ENCODE measurements around the gene MAPKBP1. TPM values are rescaled to one million over a fixed set of nuclear protein-coding genes. Genes with fewer than 3 reads are reported as not detected.

Gene MAPKBP1
- total RNA-seq, 1 experiment from 2014 or later, result 13.7 TPM

GRCh38 chr15:41795996-41796856 lies 21.9 kb downstream of the MAPKBP1 start:
- H3K4me3 Mint-ChIP-seq, result no peak overlapping the region

More at GRCh38 chr15:41795996-41796856, 21.9 kb downstream of the MAPKBP1 start:
- H3K79me1 ChIP-seq (ENCODE audit: insufficient read depth, low read depth, low read length, poor library complexity, severe bottlenecking), result no peaks in the 10 kb centered on the region
- H3K23ac ChIP-seq (ENCODE audit: insufficient read length, low read depth, low read length), result no peak overlapping the region
- no peak overlapping the region for H2BK120ac ChIP-seq (ENCODE audit: low read depth, low read length, poor library complexity, severe bottlenecking)
- H4K5ac ChIP-seq (ENCODE audit: insufficient read length, low read depth, low read length), result no peak overlapping the region
- H4K91ac ChIP-seq (ENCODE audit: insufficient read length, low read depth, low read length), result no peak overlapping the region
- H2BK20ac ChIP-seq (ENCODE audit: low read depth, low read length, poor library complexity, severe bottlenecking), result no peak overlapping the region
- H3K27ac ChIP-seq (ENCODE audit: insufficient read length, low read depth, low read length), result no peak overlapping the region
- no peak overlapping the region for H2AFZ ChIP-seq (ENCODE audit: low read length)
- H2BK12ac ChIP-seq (ENCODE audit: insufficient read length, low read depth, low read length), result no peak overlapping the region
- Mint-ChIP-seq H3K27ac (peak overlapping the region in 1 of 3 experiments; percentile 89; a peak in 3 of 7 replicates), H3K9me3 (no peaks in the 10 kb centered on the region), H3K27me3 (ENCODE audit: low read depth) (no peaks in the 10 kb centered on the region), H3K36me3 (ENCODE audit: insufficient read depth in 1 of 3, low read depth in 3 of 3) (peaks cover 0 to 5% (median 2%) of the 10 kb centered on the region in 3 experiments; a peak in 4 of 7 replicates), H3K4me1 (peaks cover 8% of the 10 kb centered on the region in 2 experiments)
- no peaks in the 10 kb centered on the region for H3K79me2 ChIP-seq (ENCODE audit: insufficient read depth, low read length)
- H2BK5ac ChIP-seq (ENCODE audit: insufficient read length, low read length), result no peak overlapping the region
- no peaks in the 10 kb centered on the region for H3K9me3 ChIP-seq (ENCODE audit: control insufficient read depth, low read depth, low read length)
- no peaks in the 10 kb centered on the region for H3K23me2 ChIP-seq (ENCODE audit: insufficient read length, low read depth, low read length, poor library complexity, severe bottlenecking)
- no peak overlapping the region for H3K4ac ChIP-seq (ENCODE audit: low read depth, low read length)
- no peak for DNase-seq
- no peak overlapping the region for H3K14ac ChIP-seq (ENCODE audit: insufficient read depth, low read length)
- no peak overlapping the region for H3K4me2 ChIP-seq (ENCODE audit: insufficient read depth, insufficient read length, low read length)
- peaks cover 3% of the 10 kb centered on the region; the same call in 1 of the 2 replicates for H3K4me1 ChIP-seq (ENCODE audit: insufficient read depth, low read length)
- no peak overlapping the region for H4K8ac ChIP-seq (replicated peaks; ENCODE audit: insufficient read length, low read depth, low read length)
- no peak for TF ChIP-seq CTCF (conservative IDR thresholded peaks at IDR 0.05)
- WGBS (ENCODE audit: extremely low coverage, insufficient read length, low lambda C conversion rate), result no CpG with 5 or more reads among the region's 10 CpGs
- no peak overlapping the region for H3K9ac ChIP-seq (ENCODE audit: extremely low read depth, insufficient read length, low read length)
- H3K56ac ChIP-seq (ENCODE audit: insufficient read length, low read depth, low read length), result no peak overlapping the region
- no peaks in the 10 kb centered on the region for H3K27me3 ChIP-seq (ENCODE audit: insufficient read depth, low read length)
- no peak overlapping the region for H3K18ac ChIP-seq (ENCODE audit: insufficient read length, low read depth, low read length)
- H4K20me1 ChIP-seq (ENCODE audit: control insufficient read depth, insufficient read depth, insufficient read length), result no peaks in the 10 kb centered on the region
- no peak overlapping the region for H2BK15ac ChIP-seq (ENCODE audit: low read depth, low read length)
- H2AK5ac ChIP-seq (ENCODE audit: insufficient read length, low read length), result no peak overlapping the region
- H3T11ph ChIP-seq (ENCODE audit: low read length), result no peak overlapping the region
